IPS-20b (cell line): ENCODE results near the gene ALK.
A peak's percentile ranks its signal among the peaks of the same experiment; 100 is the strongest.

Experiments used
- H3K27ac ChIP-seq: one replicate; pipeline ENCODE4 v1.5.1; 2013; ENCODE audit warnings: low read length
- H3K27me3 ChIP-seq: 2 replicates; pipeline ENCODE4 v1.6.1; 2013; ENCODE audit warnings: mild to moderate bottlenecking, low read length, inconsistent platforms; ENCODE audit not compliant: insufficient read depth
- H3K36me3 ChIP-seq: 2 replicates; pipeline ENCODE4 v1.6.1; 2013; ENCODE audit warnings: low read depth, mild to moderate bottlenecking, inconsistent platforms, low read length, moderate library complexity; ENCODE audit not compliant: insufficient read depth
- H3K4me1 ChIP-seq: 2 replicates; pipeline ENCODE4 v1.6.1; 2013; ENCODE audit warnings: mild to moderate bottlenecking, control low read depth, inconsistent platforms, low read length, moderate library complexity; ENCODE audit not compliant: insufficient read depth
- H3K4me3 ChIP-seq: 2 replicates; pipeline ENCODE4 v1.5.1; 2013; ENCODE audit warnings: mild to moderate bottlenecking, low read length, inconsistent platforms
- H3K9ac ChIP-seq: 2 replicates; pipeline ENCODE4 v1.6.1; 2013; ENCODE audit warnings: low read depth, mild to moderate bottlenecking, inconsistent platforms, low read length, moderate library complexity
- H3K9me3 ChIP-seq: 2 replicates; pipeline ENCODE4 v1.6.1; 2013; ENCODE audit warnings: mild to moderate bottlenecking, low read depth, low read length, inconsistent platforms; ENCODE audit not compliant: insufficient read depth

Gene ALK

GRCh38 chr2:29936020-29936419 is 14.6 kb upstream of the ALK start:
- Histone ChIP-seq H3K9me3 (no peaks in the 10 kb centered on the region; the same call in 1 of the 2 replicates), H3K9ac (no peak overlapping the region), H3K4me1 (no peaks in the 10 kb centered on the region), H3K36me3 (no peaks in the 10 kb centered on the region), H3K27me3 (no peaks in the 10 kb centered on the region), H3K4me3 (no peak overlapping the region), H3K27ac (no peak overlapping the region)

- Histone ChIP-seq H3K9ac (no peak overlapping the region), H3K9me3 (no peaks in the 10 kb centered on the region), H3K27ac (no peak overlapping the region), H3K4me1 (no peaks in the 10 kb centered on the region), H3K4me3 (no peak overlapping the region), H3K36me3 (no peaks in the 10 kb centered on the region), H3K27me3 (no peaks in the 10 kb centered on the region)
These were observed 10.4 kb upstream of the ALK start for GRCh38 chr2:29931818-29932217.

GRCh38 chr2:29923110-29923721 is 1.8 kb upstream of the ALK start:
- Histone ChIP-seq H3K9ac (no peak overlapping the region), H3K27me3 (peaks cover 37% of the 10 kb centered on the region), H3K4me3 (no peak overlapping the region), H3K9me3 (no peaks in the 10 kb centered on the region), H3K4me1 (peaks cover 4% of the 10 kb centered on the region; the same call in 1 of the 2 replicates), H3K27ac (no peak overlapping the region), H3K36me3 (no peaks in the 10 kb centered on the region)

GRCh38 chr2:29922605-29923004 is 1.2 kb upstream of the ALK start:
- peaks cover 43% of the 10 kb centered on the region for H3K27me3 ChIP-seq
- no peaks in the 10 kb centered on the region for H3K9me3 ChIP-seq
- H3K9ac ChIP-seq = no peak overlapping the region
- H3K4me3 ChIP-seq = no peak overlapping the region
- peaks cover 4% of the 10 kb centered on the region; the same call in 1 of the 2 replicates for H3K4me1 ChIP-seq
- H3K36me3 ChIP-seq = no peaks in the 10 kb centered on the region
- no peak overlapping the region for H3K27ac ChIP-seq

- peaks cover 60% of the 10 kb centered on the region for H3K27me3 ChIP-seq
- H3K9me3 ChIP-seq = no peaks in the 10 kb centered on the region
- H3K4me1 ChIP-seq = peaks cover 4% of the 10 kb centered on the region; the same call in 1 of the 2 replicates
- H3K4me3 ChIP-seq = peak overlapping the region; percentile 73
- H3K9ac ChIP-seq = no peak overlapping the region
- H3K27ac ChIP-seq = no peak overlapping the region
- H3K36me3 ChIP-seq = no peaks in the 10 kb centered on the region
These were observed 491 bp downstream of the ALK start for GRCh38 chr2:29920631-29921559.

- Histone ChIP-seq H3K9me3 (no peaks in the 10 kb centered on the region), H3K27ac (no peak overlapping the region), H3K36me3 (no peaks in the 10 kb centered on the region), H3K27me3 (peaks cover 60% of the 10 kb centered on the region), H3K4me1 (peaks cover 4% of the 10 kb centered on the region; the same call in 1 of the 2 replicates), H3K4me3 (peak overlapping the region; percentile 73; the same call in 1 of the 2 replicates), H3K9ac (no peak overlapping the region)
These were observed 1.2 kb downstream of the ALK start for GRCh38 chr2:29920130-29920577.

GRCh38 chr2:29918941-29919340 is 2.4 kb downstream of the ALK start:
- Histone ChIP-seq H3K36me3 (no peaks in the 10 kb centered on the region), H3K27me3 (peaks cover 60% of the 10 kb centered on the region), H3K9ac (no peak overlapping the region), H3K4me1 (peaks cover 4% of the 10 kb centered on the region; the same call in 1 of the 2 replicates), H3K9me3 (no peaks in the 10 kb centered on the region), H3K27ac (no peak overlapping the region), H3K4me3 (no peak overlapping the region)

- Histone ChIP-seq H3K27ac (no peak overlapping the region), H3K36me3 (no peaks in the 10 kb centered on the region), H3K9me3 (no peaks in the 10 kb centered on the region), H3K4me3 (no peak overlapping the region), H3K4me1 (peaks cover 4% of the 10 kb centered on the region; the same call in 1 of the 2 replicates), H3K27me3 (peaks cover 59% of the 10 kb centered on the region), H3K9ac (no peak overlapping the region)
These were observed 3.6 kb downstream of the ALK start for GRCh38 chr2:29917781-29918180.

GRCh38 chr2:29916571-29916970 is 4.8 kb downstream of the ALK start:
- Histone ChIP-seq H3K27me3 (peaks cover 55% of the 10 kb centered on the region), H3K9me3 (no peaks in the 10 kb centered on the region), H3K36me3 (no peaks in the 10 kb centered on the region), H3K4me3 (no peak overlapping the region), H3K9ac (no peak overlapping the region), H3K4me1 (no peaks in the 10 kb centered on the region), H3K27ac (no peak overlapping the region)

GRCh38 chr2:29910960-29911359 is 10.4 kb downstream of the ALK start:
- Histone ChIP-seq H3K9me3 (no peaks in the 10 kb centered on the region), H3K9ac (no peak overlapping the region), H3K27me3 (peaks cover under 1% of the 10 kb centered on the region; the same call in 1 of the 2 replicates), H3K27ac (no peak overlapping the region), H3K4me1 (no peaks in the 10 kb centered on the region), H3K4me3 (no peak overlapping the region), H3K36me3 (no peaks in the 10 kb centered on the region)

- Histone ChIP-seq H3K9me3 (no peaks in the 10 kb centered on the region), H3K27me3 (no peaks in the 10 kb centered on the region; the same call in 1 of the 2 replicates), H3K4me1 (no peaks in the 10 kb centered on the region), H3K9ac (no peak overlapping the region), H3K4me3 (no peak overlapping the region), H3K36me3 (no peaks in the 10 kb centered on the region), H3K27ac (no peak overlapping the region)
These were observed 10.9 kb downstream of the ALK start for GRCh38 chr2:29910465-29910864.
